Islet of Langerhans (tissue), 1 donor: ENCODE measurements around the gene XPR1.

Experiments used
- FAIRE-seq: peaks from one replicate; lab custom pipeline; 2011; peaks lifted over from hg19 to GRCh38; lab: Jason Lieb, UNC

Gene XPR1

DNA sequence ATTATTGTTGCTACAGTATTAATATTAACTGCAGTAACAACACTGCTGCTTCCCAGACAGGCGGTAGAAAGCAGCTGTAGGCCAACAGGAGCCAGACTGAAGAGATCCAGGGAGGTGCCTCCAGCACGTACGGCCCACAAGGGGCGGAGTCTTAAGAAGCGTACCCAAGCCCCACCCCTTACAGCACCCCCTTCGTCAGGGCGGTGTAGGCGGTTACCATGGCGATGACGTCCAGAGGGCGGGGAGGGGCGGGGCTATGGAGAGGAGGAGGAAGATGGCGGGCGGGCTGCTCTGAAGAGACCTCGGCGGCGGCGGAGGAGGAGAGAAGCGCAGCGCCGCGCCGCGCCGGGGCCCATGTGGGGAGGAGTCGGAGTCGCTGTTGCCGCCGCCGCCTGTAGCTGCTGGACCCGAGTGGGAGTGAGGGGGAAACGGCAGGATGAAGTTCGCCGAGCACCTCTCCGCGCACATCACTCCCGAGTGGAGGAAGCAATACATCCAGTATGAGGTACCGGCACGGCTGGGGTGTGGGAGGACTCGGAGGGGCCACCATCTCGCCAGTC, at the start of gene XPR1:
XPR1 (plus strand) TSS at position 257 of the 560 bp plus-strand sequence; CDS start at position 437, 180 bp downstream.
- FAIRE-seq: no peak

DNA sequence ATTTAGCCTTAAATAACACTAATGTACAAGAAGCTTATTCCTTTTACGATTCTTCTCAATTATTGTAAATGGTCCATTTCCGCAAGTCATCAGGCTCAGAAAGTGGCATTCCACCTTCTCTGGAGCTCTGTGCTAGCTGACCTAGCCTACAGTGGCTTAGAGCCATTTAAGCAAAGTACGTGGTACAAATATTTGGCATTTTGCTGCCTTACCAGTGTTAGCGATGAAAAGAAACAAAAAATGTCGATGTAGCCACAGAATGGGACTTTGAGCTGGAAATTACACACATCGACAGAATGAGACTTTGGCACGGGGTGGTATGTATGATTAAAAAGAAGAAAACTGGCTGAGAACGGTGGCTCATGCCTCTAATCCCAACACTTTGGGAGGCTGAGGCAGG, 47.0 kb upstream of the XPR1 start:
- FAIRE-seq: no peak

DNA sequence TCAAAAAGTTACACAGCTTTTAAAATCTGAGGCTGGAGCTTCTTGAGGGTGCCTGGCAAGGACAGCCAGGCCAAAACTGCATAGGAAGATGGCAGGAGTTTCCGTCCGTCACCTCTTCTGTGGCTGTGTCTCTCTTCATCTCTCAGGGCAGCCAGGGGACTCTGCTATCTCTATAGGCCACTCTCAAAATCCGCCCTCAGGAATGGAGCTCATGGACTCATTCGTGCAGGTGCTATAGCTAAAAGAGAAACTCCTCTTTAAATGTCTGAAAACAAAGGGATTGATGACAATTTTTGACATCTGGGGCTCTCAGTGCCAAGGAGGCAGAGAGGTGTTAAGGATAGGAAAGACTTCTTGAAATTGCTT, 45.8 kb upstream of the XPR1 start:
- FAIRE-seq: no peak

DNA sequence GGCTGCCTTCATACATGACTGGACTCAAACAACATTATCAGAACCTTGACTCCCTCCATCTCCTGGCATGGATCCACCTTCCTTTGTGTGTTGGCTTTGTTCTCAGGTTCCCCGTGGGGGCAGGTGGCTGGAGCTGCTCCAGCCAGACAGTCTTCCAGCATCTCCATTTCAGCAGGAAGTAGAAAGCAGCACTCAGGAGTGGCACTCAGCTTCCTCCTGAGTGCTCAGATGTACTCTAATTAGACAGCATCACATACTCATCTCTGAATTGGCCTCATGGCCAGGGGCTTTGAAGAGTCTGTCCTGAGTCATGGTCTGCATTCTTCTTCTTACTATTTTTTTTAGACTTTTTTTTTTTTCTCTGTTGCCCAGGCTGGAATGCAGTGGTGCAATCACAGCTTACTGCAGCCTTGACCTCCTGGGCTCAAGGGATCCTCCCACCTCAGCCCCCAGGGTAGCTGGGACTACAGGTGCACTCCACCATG, 45.1 kb upstream of the XPR1 start:
- no peak for FAIRE-seq

DNA sequence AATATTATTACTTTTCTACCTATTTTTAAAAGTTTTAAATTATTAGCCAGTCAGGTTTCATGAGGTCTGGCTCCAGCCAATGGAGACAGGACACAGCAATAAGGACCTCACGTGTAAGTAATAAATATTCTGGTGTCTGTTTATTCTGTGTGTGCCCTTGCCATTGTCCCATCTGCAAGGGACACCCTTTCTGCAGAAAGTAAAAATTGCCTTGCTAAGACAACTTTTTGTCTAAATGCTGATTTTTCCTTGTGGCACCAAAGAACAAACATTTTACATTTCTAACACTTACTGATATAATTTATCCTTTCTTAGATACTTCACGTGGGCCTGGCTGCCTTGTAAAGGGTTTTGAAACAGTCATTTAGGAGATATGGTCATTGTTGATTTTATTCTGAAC, 43.7 kb upstream of the XPR1 start:
- no peak for FAIRE-seq

DNA sequence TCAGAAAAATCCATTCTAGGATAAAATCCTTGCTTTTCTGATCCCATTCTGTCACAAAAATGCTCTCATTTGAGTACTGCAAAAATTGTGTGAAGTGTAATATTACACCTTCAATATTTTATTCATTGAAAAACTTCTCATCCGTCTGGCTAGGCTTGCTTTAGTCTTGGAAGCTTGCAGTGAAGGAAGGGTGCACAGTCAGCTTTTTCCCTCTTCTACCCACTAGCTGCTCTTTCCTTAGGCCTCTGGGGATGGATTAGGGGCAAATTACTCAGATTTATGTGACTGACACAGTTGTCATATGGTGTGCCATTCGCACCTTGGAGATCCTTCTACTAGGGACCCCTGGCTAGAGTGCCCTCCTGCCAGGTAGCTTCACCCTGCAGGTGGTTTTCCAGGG, 40.9 kb upstream of the XPR1 start:
- FAIRE-seq: no peak

DNA sequence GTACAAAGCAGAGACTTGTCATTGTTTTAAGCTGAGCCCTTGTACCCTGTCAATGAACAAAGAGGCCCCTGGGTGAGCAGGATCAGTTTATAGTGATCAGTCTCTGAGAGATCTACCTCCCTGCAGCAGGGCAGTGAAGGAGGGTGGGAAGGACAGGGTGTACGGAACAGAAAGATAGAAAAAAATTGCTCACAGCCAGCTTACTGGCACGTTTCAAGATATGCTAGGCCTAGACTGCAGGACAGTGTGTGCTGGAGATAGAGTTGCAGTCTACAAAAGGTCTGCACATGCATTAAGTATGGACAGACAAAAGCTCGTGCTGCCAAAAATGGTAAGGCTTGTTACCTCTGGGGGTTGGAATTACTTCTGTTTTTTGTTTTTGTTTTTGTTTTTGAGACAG, 38.4 kb upstream of the XPR1 start:
- no peak for FAIRE-seq

DNA sequence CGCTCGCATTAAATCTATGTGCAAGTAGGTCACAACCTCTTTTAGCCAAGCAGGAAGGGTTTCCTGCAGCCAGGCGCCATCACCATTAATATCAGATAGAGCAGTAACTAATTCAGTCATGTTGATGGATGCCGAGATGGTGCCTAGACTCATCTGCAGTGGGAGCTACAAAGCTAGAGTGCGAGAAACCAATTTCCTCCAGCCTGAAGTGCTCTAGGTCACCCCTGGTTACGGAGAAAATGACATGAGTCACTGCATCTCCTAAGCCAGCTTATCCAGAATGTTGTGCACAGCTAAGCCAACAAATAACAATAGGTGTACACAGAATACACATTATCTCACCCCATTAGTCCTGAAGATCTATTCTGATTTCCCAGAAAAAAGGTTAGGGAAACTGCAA, 37.1 kb upstream of the XPR1 start:
- FAIRE-seq: peak; percentile 97

DNA sequence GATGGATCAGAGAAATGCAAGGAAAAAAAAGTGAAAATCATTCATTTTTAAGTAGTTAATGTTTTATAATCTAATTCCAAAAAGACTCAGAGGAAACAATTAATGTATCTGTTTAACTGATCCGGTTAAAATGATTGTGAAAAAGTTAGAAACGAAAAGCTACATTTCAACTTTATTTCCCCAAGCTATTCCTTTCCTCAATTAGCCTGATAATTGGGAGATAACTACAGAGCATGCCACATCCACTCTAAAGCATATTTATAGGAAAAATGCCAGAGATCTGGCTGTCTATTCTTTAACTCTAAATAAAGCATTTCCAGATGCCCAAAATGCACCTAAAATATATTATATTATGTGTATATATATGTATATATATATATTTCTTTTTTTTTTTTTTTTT, 35.9 kb upstream of the XPR1 start:
- FAIRE-seq: peak; percentile 94

DNA sequence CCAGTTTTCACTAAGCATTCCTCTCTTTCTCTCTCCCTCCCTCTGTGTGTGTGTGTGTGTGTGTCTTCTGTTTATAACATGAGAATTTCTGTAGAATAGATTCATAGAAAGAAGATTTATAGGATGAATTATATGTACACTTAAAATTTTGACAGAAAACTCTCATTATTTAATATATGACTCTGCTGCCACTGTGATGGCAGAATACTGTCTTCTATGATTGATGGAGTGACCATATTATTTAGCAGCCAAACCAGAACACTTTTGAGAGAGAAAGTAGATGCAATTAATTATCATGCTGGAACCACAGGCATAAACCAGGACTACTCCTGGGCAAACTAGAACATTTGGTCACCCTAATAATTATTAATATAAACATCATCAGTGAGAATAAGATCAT, 34.3 kb upstream of the XPR1 start:
- FAIRE-seq: peak; percentile 17

DNA sequence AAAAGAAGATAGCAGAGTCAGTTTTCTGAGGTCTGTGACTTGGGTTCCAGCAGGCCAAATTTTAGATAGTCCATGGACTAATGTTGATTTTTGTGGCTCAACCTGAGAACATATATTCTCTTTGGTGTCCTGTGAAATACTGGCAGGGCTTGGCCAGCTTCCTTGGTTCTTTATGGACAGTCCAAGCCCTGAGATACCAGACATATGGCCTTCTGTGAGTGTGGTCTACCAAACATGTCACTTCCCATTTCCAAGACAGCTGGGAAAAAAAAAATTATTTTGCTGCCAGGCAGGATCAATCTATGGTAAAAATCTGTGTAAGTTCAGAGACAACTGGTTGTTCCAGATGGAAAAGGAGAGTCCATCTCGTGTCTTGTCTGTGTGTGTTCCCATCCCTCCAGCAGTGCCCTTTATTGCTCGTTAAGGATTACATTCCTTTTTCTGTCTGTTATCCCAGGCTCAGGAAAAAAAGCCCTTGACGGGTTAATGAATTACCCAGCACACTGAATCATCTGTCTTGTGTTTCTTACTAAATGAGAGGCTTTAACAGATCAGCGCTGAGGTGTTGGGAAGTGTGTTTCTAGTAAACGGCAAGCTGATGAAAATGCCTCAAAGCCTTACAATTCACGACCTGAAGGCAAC, 33.4 kb upstream of the XPR1 start:
- peak; percentile 98 for FAIRE-seq

DNA sequence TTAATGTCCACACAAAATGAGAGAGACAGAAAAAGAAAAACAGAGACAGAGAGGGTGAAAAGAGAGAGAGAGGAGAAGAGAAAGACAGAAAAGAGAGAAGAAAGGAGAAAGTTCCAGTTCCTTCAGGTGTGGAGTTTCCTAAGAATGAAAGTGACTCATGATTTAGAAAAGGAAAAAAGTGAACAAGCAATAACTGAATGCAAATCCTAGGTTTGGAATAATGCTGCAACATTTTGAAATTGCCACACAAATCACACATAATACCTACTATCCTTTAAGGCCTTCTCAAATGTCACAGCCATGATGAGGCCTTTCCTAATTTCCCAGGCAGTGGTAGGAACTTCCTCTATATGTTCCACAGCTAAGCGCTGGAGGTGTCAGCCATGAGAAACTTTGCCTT, 31.5 kb upstream of the XPR1 start:
- FAIRE-seq: no peak

DNA sequence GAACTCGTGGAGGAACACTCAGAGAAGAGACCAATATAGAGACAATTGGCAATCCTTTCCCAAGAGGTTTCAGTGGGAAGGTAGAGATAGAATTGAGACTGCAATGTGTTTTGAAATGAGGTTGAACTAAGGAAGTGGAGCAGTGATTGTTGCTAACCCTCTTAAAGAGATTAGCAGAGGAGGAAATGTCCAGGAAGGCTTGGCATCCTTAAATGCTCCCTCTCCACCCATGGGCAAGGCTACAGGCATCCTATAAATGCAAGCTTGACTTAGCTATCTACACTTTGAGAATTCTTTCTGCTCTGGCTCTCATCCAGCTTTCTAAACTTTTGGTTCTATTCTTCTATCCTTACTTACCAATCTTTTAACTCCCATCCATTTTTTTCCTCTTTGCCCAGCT, 30.3 kb upstream of the XPR1 start:
- no peak for FAIRE-seq

DNA sequence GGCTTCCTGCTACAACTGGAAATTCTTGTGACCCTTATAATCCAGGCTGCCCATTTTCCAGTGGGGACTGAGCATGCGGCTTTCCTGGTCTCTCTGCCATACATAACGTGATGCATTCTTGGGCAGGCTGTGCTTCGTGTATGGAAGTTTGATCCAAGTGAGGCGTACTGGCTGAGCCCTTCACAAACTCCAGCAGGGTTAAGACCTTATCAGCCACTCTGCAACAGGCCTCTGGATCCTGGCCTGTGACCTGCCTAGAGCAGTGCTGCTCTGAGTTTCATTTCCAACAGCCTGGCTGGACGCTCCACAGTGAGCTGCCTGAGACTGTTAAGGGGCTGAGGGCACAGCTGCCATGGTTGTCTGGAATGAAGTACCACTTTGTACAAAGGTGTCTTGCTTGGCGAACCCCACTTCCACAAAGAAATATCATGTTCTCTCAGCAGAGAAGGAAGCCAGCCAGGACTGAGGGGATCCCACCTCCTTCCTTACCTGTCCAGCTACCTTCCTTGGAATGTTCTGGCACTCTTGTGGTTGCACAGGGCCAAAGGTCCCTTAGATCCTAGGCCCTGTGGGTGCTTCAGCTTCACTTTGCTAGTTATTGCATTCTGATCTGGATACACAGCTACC, 28.5 kb upstream of the XPR1 start:
- FAIRE-seq: no peak

DNA sequence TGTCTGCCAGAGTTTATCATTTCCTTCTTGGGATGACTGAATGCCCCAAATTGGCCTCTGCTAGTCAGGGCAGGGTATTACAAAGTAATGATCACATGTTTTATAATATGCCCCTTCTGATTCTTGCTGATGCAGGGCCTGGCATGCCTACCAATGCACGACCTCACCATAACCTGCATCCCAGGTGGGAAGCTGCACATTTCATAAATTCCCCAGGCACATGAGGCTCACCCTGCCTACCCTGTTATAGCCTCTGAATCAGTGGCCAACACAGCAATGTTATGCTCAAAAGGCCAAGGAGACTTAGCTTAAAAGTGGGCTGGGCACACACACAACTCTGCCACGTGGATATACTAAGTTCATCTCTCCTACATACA, 28.0 kb upstream of the XPR1 start:
- no peak for FAIRE-seq

DNA sequence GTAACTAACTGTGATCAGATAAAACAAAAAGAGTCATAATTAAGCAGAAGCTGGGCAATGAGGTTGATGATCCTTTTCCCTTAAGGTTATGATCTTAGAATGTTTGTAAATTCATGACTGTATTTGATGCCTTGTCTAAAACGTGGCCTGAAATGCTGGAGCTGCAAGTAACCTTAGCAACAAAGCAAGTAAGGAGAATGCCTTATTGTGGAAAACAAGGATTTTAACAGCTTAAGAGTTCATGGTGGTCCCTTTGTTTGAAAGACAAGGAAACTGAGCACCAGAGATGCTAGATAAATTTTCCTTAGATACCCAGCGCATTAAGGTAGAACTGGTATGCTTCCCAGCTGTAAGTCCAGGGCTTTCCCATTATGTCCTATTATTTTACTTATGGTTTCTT, 25.7 kb upstream of the XPR1 start:
- FAIRE-seq: no peak

DNA sequence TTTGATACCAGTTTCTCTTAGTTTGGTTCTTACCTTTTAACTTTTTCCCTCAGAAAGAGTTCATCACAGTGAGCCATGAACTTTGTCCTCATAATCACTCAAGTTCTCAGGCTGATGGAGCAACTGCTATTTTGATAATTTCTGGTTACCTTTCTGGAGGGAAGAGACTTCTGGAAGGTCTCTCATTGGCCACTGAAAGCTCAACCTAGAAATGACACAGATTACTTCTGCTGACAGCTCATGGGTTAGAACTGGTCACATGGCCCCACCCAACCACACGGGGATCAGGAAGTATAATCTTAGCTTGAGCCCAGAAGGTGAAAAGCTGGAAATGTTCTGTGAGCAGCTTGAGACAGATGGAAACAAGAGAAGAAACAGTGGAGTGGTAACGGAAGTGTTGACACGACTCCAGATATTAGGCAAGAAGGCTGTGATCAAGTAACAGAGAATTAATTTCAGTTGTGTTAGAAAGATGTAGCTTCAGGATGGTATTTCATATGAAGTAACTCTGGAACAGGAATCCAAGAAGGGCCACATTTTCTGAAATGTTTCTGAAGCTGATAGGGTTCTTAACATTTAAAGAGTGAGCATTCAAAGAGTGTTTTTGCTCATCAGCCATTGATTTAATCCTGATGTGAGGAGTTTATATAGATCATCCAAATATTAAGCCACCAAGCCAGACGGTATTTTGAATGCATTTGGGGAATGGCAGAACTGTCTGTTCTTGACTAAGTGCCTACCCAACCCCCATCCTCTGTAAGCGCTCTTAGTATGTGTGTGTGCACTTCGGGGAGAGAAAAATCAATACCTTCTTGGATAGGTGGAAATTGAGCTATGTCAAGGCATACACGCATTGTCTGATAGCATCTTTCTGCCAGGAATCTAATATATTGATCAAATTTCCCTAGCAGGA, 21.9 kb upstream of the XPR1 start:
- no peak for FAIRE-seq

DNA sequence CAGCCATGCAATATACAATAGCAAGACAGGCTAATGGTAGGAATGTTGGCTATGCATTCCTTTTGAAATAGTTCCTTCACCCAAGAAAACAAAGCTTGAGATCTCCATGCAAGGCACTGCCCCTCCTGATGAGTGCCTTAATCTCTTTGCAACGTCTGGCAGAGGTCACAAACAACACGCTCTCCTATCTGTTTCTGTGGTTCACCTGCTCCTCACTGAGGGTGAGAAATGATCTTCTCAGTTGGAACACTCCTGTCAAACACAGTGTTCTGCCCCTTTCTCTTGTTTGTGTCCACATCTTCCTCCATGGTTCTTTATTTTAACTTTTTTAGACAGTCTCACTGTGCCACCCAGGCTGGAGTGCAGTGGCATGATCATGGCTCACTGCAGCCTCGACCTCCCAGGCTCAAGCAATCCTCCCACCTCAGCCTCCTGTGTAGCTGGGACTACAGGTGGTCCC, 21.2 kb upstream of the XPR1 start:
- no peak for FAIRE-seq

DNA sequence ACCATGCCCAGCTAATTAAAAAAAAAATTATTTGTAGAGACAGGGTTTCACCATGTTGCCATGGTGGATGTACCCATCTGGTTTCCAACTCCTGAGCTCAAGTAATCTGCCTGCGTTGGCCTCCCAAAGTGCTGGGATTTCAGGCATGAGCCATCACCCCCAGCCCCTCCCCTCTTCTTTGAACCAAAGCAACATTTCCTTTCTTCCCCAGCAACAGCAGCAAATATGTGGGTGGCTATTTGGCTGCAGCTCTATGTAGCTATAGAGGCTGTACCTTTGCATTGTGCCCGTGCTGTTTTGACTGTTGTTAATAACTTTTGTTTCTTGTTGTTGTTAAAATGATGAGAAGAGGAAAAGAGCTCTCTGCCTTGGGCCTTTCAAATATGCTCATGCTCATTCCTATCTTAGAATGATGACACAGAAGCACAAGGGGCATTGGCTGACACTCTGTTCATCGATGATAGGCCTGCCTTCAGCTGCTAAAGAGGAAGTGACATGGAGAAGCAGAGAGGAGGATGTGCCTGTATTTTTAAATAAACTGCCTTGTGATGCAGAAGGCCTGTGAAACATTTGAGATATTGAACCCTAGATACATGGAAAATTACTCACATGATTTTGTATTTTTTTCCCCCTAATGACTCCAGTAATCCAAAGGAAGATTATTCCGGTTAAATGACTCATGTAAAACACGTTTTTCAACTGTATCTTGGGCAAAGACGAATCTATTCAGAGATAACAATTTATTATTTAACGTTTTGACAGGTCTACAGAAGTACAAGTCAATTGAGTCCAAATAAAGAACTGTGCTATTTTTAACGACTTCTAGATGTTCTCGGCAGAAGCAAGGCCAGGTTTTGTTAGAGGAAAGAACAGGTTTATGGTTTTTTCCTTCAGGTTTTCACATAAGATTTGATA, 20.5 kb upstream of the XPR1 start:
- peak; percentile 99 for FAIRE-seq

DNA sequence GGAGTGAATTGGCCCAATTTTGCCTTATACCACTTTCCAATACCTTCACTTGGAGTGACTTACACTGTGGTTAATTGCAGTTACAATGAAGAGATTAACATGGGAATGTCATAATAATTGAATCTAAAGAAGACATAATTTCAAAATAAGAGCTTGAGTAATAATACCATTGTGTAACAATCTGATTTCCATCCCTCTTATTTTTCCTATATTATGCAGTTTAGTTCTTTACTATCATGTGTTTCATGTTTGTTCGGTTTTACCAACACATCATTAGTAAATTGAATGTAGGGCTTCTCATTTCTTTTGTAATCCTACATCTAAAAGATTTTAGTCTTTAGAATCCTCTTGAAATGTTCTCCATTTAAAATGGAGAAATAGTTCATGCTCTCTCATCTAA, 19.2 kb upstream of the XPR1 start:
- FAIRE-seq: peak; percentile 41

DNA sequence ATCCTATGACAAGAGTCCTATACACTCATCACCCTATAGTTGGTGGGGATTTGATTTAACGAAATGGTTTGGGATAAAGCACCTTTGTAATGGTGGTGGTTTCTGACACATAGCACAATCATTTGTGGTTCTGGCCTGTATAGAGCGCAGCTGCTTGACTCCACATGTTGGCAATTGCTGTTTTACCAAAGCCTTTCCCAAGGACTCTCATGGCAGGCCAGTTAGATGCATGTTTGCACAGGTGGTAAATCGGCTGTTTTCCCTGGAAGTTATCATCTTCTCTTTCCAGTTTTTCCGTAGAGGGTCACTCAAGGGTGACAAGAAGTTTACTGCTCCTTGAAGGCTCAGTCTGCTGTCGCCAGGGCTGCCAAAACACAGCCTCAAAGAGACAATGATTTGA, 17.1 kb upstream of the XPR1 start:
- no peak for FAIRE-seq
